ENCODE data around the gene MYO16. TPM values are rescaled to one million over a fixed set of nuclear protein-coding genes. Genes with fewer than 3 reads are reported as not detected.

The MYO16 gene
- total and polyA plus RNA-seq, 2 experiments from 2014 or later, result 0.13 to 0.23 TPM

DNA sequence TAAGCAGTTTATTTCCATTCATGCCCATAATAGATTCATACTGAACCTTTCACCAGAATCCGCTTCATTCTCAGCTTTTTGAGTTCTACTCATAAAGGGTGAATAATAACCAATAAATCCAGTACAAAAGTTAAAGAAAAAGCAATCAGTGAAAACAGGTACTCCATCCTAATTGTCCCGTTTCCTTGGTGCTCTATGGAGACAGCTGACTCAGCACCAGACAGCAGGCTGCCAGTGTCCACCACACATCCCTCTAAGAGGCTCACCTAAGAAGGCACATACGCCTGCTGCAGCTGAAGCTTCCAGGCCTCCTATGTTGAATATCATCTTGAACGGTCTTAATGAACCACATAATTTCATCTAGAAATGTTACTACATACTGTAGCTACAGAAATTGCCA lies 27.3 kb downstream of the MYO16 start:
- no peaks in the 10 kb centered on the region for H3K79me2 ChIP-seq
- no peak overlapping the region for H3K4me3 ChIP-seq
- H3K27ac ChIP-seq, result no peak overlapping the region
- DNase-seq (ENCODE audit: low spot score), result no peak
- no peaks in the 10 kb centered on the region for H3K27me3 ChIP-seq
- no peaks in the 10 kb centered on the region for H3K36me3 ChIP-seq (replicated peaks; ENCODE audit: insufficient read depth, low read depth)
- H3K4me1 ChIP-seq (ENCODE audit: insufficient read depth), result no peaks in the 10 kb centered on the region
- H2AFZ ChIP-seq, result no peak overlapping the region
- H3K4me2 ChIP-seq, result no peak overlapping the region
- TF ChIP-seq EZH2phosphoT487 (IDR thresholded peaks at IDR 0.05; ENCODE audit: low read depth, severe bottlenecking, unreplicated experiment) (no peak), EZH2 (IDR thresholded peaks at IDR 0.05; ENCODE audit: borderline replicate concordance) (no peak)
- TF ChIP-seq, protein P1, sequence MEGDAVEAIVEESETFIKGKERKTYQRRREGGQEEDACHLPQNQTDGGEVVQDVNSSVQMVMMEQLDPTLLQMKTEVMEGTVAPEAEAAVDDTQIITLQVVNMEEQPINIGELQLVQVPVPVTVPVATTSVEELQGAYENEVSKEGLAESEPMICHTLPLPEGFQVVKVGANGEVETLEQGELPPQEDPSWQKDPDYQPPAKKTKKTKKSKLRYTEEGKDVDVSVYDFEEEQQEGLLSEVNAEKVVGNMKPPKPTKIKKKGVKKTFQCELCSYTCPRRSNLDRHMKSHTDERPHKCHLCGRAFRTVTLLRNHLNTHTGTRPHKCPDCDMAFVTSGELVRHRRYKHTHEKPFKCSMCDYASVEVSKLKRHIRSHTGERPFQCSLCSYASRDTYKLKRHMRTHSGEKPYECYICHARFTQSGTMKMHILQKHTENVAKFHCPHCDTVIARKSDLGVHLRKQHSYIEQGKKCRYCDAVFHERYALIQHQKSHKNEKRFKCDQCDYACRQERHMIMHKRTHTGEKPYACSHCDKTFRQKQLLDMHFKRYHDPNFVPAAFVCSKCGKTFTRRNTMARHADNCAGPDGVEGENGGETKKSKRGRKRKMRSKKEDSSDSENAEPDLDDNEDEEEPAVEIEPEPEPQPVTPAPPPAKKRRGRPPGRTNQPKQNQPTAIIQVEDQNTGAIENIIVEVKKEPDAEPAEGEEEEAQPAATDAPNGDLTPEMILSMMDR (IDR thresholded peaks at IDR 0.05; ENCODE audit: poor library complexity), result no peak
- H3K9me3 ChIP-seq (ENCODE audit: low read depth), result no peaks in the 10 kb centered on the region
- H3K9me2 ChIP-seq (replicated peaks; ENCODE audit: insufficient read depth), result no peaks in the 10 kb centered on the region
- no peaks in the 10 kb centered on the region for H4K20me1 ChIP-seq (ENCODE audit: insufficient read depth, poor library complexity, severe bottlenecking)
- whole genome bisulfite sequencing (ENCODE audit: low lambda C conversion rate, missing lambda C conversion rate), result 94% methylated on average over 4 of the region's 4 CpGs

DNA sequence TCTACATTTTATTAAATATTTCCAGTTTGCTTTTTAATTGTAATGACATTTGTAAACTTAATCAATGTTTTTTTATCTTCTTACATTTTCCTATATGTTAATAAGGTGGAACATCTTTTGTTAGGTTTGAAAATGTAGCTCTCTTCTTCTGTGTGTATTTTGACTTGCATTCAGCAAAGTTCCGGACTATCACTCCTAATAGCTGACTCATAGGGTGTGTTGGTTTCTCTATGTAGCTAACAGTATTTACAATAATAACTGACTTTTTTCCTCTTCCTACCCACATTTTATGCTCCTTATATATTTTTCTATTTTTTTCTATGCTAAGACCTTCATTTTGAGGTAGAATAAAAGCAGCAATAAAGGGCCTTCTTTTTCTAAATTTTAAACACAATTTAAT lies 28.1 kb downstream of the MYO16 start:
- H3K9me3 ChIP-seq (ENCODE audit: low read depth), result no peaks in the 10 kb centered on the region
- H3K79me2 ChIP-seq, result no peaks in the 10 kb centered on the region
- H3K27ac ChIP-seq, result no peak overlapping the region
- DNase-seq (ENCODE audit: low spot score), result no peak
- 88% methylated on average over 1 of the region's 1 CpG for WGBS (ENCODE audit: low lambda C conversion rate, missing lambda C conversion rate)
- H3K4me2 ChIP-seq, result no peak overlapping the region
- H3K4me1 ChIP-seq (ENCODE audit: insufficient read depth), result no peaks in the 10 kb centered on the region
- no peaks in the 10 kb centered on the region for H3K36me3 ChIP-seq (replicated peaks; ENCODE audit: insufficient read depth, low read depth)
- TF ChIP-seq EZH2phosphoT487 (IDR thresholded peaks at IDR 0.05; ENCODE audit: low read depth, severe bottlenecking, unreplicated experiment) (no peak), EZH2 (IDR thresholded peaks at IDR 0.05; ENCODE audit: borderline replicate concordance) (no peak)
- TF ChIP-seq, protein P1 (IDR thresholded peaks at IDR 0.05; ENCODE audit: poor library complexity), result no peak
- H3K4me3 ChIP-seq, result no peak overlapping the region
- no peak overlapping the region for H2AFZ ChIP-seq
- no peaks in the 10 kb centered on the region for H4K20me1 ChIP-seq (ENCODE audit: insufficient read depth, poor library complexity, severe bottlenecking)
- no peaks in the 10 kb centered on the region for H3K9me2 ChIP-seq (replicated peaks; ENCODE audit: insufficient read depth)
- no peaks in the 10 kb centered on the region for H3K27me3 ChIP-seq

DNA sequence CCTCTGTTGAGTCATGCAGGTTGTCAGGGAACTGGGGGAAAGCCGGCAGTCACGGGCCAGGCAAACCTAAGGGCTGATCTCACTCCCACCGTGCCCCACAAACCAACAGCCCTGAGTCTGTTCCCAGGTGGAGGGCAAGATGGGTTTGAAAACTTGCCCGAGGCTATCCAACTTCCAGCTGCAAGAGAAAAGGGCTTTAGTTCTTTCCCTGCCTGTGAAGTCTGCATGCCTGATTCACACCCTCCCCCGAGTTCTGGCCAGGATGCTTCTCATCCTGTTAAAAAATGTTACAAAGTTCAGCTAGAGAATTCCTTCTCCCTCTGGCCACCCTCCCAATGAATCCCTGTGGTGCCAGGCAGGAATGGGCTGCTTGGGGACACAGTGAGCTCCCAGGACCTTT lies 33.1 kb downstream of the MYO16 start:
- H3K27ac ChIP-seq, result no peak overlapping the region
- H3K36me3 ChIP-seq (replicated peaks; ENCODE audit: insufficient read depth, low read depth), result no peaks in the 10 kb centered on the region
- no peak for DNase-seq (ENCODE audit: low spot score)
- H3K4me1 ChIP-seq (ENCODE audit: insufficient read depth), result no peaks in the 10 kb centered on the region
- H2AFZ ChIP-seq, result no peak overlapping the region
- H3K79me2 ChIP-seq, result no peaks in the 10 kb centered on the region
- no peak overlapping the region for H3K4me2 ChIP-seq
- no peaks in the 10 kb centered on the region for H3K27me3 ChIP-seq
- 69% methylated on average over 5 of the region's 5 CpGs for WGBS (ENCODE audit: low lambda C conversion rate, missing lambda C conversion rate)
- no peak overlapping the region for H3K4me3 ChIP-seq
- no peaks in the 10 kb centered on the region for H3K9me2 ChIP-seq (replicated peaks; ENCODE audit: insufficient read depth)
- no peaks in the 10 kb centered on the region for H4K20me1 ChIP-seq (ENCODE audit: insufficient read depth, poor library complexity, severe bottlenecking)
- TF ChIP-seq EZH2 (IDR thresholded peaks at IDR 0.05; ENCODE audit: borderline replicate concordance) (no peak), EZH2phosphoT487 (IDR thresholded peaks at IDR 0.05; ENCODE audit: low read depth, severe bottlenecking, unreplicated experiment) (no peak)
- TF ChIP-seq, protein P1 (IDR thresholded peaks at IDR 0.05; ENCODE audit: poor library complexity), result no peak
- no peaks in the 10 kb centered on the region for H3K9me3 ChIP-seq (ENCODE audit: low read depth)

DNA sequence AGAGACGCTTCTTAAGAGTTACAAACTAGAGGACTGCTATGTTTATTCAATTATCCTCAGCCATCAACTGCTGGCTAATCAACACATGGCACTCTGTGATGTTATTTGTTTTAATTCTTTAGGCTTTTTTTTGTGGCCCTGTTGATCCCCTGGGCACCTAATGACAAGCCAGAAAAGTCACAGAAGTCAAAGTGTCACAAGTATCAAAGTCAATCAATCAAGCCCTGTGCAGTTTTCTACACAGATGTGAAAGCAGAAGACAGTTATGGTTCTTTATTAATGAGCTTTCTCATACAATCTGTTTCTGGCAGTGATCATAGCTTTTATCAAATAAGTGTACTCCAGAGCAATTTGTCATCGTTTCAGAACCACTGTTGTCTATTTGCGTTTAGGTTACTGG lies 34.3 kb downstream of the MYO16 start:
- no peaks in the 10 kb centered on the region for H4K20me1 ChIP-seq (ENCODE audit: insufficient read depth, poor library complexity, severe bottlenecking)
- no peak overlapping the region for H3K4me2 ChIP-seq
- H3K36me3 ChIP-seq (replicated peaks; ENCODE audit: insufficient read depth, low read depth), result no peaks in the 10 kb centered on the region
- WGBS (ENCODE audit: low lambda C conversion rate, missing lambda C conversion rate), result 93% methylated on average over 3 of the region's 3 CpGs
- no peaks in the 10 kb centered on the region for H3K9me2 ChIP-seq (replicated peaks; ENCODE audit: insufficient read depth)
- no peaks in the 10 kb centered on the region for H3K27me3 ChIP-seq
- no peak overlapping the region for H3K27ac ChIP-seq
- H3K4me3 ChIP-seq, result no peak overlapping the region
- H3K4me1 ChIP-seq (ENCODE audit: insufficient read depth), result no peaks in the 10 kb centered on the region
- no peak for DNase-seq (ENCODE audit: low spot score)
- no peaks in the 10 kb centered on the region for H3K79me2 ChIP-seq
- no peaks in the 10 kb centered on the region for H3K9me3 ChIP-seq (ENCODE audit: low read depth)
- no peak overlapping the region for H2AFZ ChIP-seq
- TF ChIP-seq, protein P1 (IDR thresholded peaks at IDR 0.05; ENCODE audit: poor library complexity), result no peak
- no peak for TF ChIP-seq EZH2phosphoT487 (IDR thresholded peaks at IDR 0.05; ENCODE audit: low read depth, severe bottlenecking, unreplicated experiment)
- TF ChIP-seq EZH2 (IDR thresholded peaks at IDR 0.05; ENCODE audit: borderline replicate concordance), result no peak

All from hepatocyte (in vitro differentiated cells).